RWPE2 (cell line): ENCODE results near the gene SLC1A7.

Experiments used
- ATAC-seq: fragments of 200-7000 bp; cut with Tn5 transposase; 3 replicates; pipeline ENCODE4 v1.9.1; 2021; ENCODE audit warnings: low read depth
- DNase-seq: peaks from one replicate; pipeline ENCODE4 v3.0.0-alpha.2; 2020; ENCODE audit warnings: low spot score
- H3K27ac ChIP-seq: fragments of 450-650 bp; 2 replicates; pipeline ENCODE4 v1.5.1; 2017; ENCODE audit warnings: mild to moderate bottlenecking; ENCODE audit not compliant: poor library complexity, severe bottlenecking
- H3K27me3 ChIP-seq: fragments of 250-450 bp; sonication (Bioruptor Pico); 2 replicates; pipeline ENCODE4 v1.5.1; 2021; ENCODE audit warnings: mild to moderate bottlenecking, moderate library complexity; ENCODE audit not compliant: insufficient read depth, poor library complexity, severe bottlenecking
- H3K36me3 ChIP-seq: fragments of 250-450 bp; sonication (Bioruptor Pico); 2 replicates; pipeline ENCODE4 v1.5.1; 2020; ENCODE audit warnings: low read depth, mild to moderate bottlenecking, moderate library complexity
- H3K4me1 ChIP-seq: fragments of 250-450 bp; sonication (Bioruptor Pico); 2 replicates; pipeline ENCODE4 v1.5.1; 2021; ENCODE audit warnings: mild to moderate bottlenecking, moderate library complexity; ENCODE audit not compliant: insufficient read depth, poor library complexity, severe bottlenecking
- H3K4me3 ChIP-seq: fragments of 250-450 bp; sonication (Bioruptor Pico); 2 replicates; pipeline ENCODE4 v1.5.1; 2021; ENCODE audit warnings: mild to moderate bottlenecking, moderate library complexity; ENCODE audit not compliant: severe bottlenecking
- H3K9me3 ChIP-seq: fragments of 250-450 bp; sonication (Bioruptor Pico); 2 replicates; pipeline ENCODE4 v1.5.1; 2021; ENCODE audit warnings: mild to moderate bottlenecking, moderate library complexity; ENCODE audit not compliant: severe bottlenecking
- TF ChIP-seq, protein P1 (sequence below): fragments of 450-650 bp; IDR thresholded peaks from one replicate; pipeline ENCODE4 v1.5.1; 2017; ENCODE audit warnings: mild to moderate bottlenecking, moderate library complexity; ENCODE audit not compliant: poor library complexity, severe bottlenecking

The SLC1A7 gene

DNA sequence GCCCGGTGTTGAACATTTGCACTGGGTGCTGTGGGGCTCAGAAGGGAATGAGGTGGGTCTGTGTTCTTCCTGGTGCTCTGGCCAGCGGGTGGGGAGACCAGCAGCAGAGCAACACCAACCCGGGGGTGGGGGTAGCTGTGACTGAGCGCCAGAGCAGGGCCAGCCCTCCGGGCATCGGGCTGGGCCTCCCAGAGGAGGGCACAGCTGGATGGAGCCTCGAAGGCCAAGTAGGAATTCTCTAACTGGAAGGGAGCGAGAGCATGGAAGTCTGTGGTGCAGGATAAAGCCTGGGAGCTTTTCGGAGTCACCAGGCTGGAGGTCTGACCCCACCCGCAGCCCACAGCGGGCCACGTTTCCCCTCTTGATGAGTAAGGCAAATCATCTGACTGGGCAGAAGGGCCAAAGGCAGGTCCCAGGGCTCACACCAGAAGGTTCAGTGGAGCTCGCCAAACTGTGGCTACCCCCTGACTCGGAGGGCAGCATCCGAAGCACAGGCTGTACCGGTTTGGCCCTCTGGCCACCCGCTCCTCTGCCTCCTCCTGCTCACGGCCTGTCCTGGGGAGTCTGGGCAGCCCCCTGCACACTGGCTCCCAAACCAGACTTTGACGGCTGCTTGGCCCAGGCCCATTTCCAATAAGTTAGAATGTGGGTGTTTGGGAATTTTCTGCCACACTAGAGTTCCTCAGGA lies 18.8 kb downstream of the SLC1A7 start:
- no peaks in the 10 kb centered on the region for H3K27me3 ChIP-seq
- DNase-seq, result no peak
- TF ChIP-seq, protein P1, sequence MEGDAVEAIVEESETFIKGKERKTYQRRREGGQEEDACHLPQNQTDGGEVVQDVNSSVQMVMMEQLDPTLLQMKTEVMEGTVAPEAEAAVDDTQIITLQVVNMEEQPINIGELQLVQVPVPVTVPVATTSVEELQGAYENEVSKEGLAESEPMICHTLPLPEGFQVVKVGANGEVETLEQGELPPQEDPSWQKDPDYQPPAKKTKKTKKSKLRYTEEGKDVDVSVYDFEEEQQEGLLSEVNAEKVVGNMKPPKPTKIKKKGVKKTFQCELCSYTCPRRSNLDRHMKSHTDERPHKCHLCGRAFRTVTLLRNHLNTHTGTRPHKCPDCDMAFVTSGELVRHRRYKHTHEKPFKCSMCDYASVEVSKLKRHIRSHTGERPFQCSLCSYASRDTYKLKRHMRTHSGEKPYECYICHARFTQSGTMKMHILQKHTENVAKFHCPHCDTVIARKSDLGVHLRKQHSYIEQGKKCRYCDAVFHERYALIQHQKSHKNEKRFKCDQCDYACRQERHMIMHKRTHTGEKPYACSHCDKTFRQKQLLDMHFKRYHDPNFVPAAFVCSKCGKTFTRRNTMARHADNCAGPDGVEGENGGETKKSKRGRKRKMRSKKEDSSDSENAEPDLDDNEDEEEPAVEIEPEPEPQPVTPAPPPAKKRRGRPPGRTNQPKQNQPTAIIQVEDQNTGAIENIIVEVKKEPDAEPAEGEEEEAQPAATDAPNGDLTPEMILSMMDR, result no peak
- H3K4me3 ChIP-seq, result no peak overlapping the region
- no peaks in the 10 kb centered on the region for H3K4me1 ChIP-seq
- H3K9me3 ChIP-seq, result no peaks in the 10 kb centered on the region
- no peak for ATAC-seq
- no peak overlapping the region for H3K27ac ChIP-seq
- H3K36me3 ChIP-seq, result no peaks in the 10 kb centered on the region

DNA sequence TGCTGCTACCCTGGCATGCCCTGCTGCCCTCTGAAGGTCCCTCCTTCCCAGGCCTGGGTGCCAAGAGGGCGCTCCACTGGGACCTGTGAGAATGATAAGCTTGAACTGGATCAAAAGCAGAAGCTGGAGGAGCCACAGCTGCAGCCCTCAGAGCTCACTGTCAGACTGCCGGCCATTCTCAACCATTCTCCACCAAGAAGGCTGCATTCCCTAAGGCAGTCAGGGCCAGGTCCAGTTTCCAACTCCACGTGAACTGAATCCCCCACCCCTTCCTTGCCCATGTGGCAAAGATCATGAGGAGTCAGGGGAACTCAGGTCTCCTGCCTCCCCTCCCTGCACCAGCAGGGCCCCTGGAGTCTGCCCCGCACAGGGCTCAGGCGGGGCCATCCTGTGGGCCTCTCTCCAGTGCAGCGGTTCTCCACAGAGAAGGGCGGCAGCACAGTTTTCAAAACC lies 19.5 kb downstream of the SLC1A7 start:
- TF ChIP-seq, protein P1, result no peak
- Histone ChIP-seq H3K27ac (no peak overlapping the region), H3K4me1 (no peaks in the 10 kb centered on the region), H3K27me3 (no peaks in the 10 kb centered on the region), H3K9me3 (no peaks in the 10 kb centered on the region), H3K36me3 (no peaks in the 10 kb centered on the region), H3K4me3 (no peak overlapping the region)
- DNase-seq, result no peak
- no peak for ATAC-seq

DNA sequence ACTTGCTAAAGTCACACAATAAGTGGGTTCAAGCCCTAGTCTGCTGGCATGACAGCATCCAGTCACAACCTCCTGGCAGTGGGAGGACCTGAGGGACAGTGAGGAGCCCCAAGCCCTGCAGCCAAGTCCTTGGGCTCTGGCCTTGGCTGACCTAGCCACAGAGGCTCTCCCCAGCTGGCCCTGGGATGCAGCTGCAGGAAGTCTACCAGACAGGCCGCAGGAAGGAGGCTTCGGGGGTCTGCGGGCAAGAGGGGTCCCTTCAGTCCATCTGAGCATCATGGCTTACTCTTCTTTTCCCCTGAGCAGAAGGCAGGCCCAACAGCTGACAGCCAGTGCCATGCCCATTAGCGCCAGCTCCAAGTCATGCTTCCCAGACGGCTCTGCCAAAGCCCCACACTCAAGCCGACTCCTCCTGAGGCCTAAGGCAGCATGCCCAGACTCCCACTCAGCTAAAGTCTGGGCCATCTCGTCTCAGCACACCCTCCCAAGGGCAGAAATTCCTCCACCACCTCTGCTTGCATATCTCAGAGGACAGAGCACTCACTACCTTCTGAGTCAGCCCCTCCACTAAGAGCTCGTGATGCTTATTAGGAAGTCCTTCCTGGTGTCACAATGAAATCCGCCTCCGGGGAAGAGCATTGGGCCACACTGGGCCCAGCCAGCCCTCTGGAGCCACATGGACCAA lies 20.1 kb downstream of the SLC1A7 start:
- no peak overlapping the region for H3K27ac ChIP-seq
- ATAC-seq, result no peak

DNA sequence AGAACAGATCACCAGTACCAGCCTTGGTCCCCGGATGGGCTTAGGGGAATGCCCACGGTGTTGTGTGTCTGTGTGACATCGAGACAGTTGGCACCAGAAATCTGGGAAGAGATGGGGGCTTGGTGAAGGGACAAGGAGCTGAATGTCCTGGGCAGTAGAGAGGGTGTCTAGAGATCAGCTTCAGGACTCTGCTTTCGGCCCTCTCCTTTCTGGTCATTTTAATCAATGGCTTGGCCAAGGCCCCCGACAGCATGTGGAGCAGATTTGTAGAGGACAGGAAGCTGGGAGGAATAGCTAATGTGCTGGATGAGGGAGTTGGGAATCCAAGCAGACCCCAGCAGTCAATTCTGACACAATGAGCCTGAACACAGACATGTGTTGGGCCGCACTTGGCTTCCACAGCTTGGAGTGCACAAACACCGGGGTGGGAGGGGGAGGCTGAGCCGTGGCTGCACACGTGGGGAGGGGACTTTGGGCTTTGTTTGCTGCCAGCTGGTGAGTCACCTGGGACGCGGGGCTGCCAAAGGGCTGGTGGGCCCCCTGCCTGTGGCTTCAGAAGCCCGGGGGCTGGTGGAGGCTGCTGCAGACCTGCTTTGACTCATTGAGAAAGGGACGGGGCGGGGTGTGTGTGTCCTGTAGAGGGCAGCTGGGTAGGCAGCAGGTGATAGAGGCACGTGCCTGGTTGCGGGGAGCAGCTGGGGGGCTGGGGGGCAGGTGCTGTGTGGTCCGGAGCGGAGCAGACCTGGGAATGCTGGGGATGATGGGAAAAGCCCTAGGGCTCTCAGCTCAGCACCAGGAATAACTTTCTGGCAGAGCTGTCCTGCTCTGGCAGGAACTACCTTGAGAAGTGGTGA lies 20.9 kb downstream of the SLC1A7 start:
- H3K4me1 ChIP-seq, result no peaks in the 10 kb centered on the region
- DNase-seq (no peak), ATAC-seq (no peak; the same call in 2 of the 3 replicates)
- no peak overlapping the region for H3K27ac ChIP-seq
- TF ChIP-seq, protein P1, result no peak
- no peak overlapping the region for H3K4me3 ChIP-seq
- no peaks in the 10 kb centered on the region for H3K27me3 ChIP-seq
- no peaks in the 10 kb centered on the region for H3K9me3 ChIP-seq
- H3K36me3 ChIP-seq, result no peaks in the 10 kb centered on the region

More for the DNA sequence above, 20.1 kb downstream of the SLC1A7 start:
- H3K27me3 ChIP-seq, result no peaks in the 10 kb centered on the region
- no peak overlapping the region for H3K4me3 ChIP-seq
- no peaks in the 10 kb centered on the region for H3K4me1 ChIP-seq
- TF ChIP-seq, protein P1, result no peak
- no peak for DNase-seq
- H3K9me3 ChIP-seq, result no peaks in the 10 kb centered on the region
- no peaks in the 10 kb centered on the region for H3K36me3 ChIP-seq
